Measurements from ENCODE around the gene TRAF3IP1.
"Not testable (repeated sequence)": the region's sequence is repeated elsewhere in the genome, so short reads cannot be mapped to it uniquely, and the experiment has no call there.

Gene TRAF3IP1

DNA sequence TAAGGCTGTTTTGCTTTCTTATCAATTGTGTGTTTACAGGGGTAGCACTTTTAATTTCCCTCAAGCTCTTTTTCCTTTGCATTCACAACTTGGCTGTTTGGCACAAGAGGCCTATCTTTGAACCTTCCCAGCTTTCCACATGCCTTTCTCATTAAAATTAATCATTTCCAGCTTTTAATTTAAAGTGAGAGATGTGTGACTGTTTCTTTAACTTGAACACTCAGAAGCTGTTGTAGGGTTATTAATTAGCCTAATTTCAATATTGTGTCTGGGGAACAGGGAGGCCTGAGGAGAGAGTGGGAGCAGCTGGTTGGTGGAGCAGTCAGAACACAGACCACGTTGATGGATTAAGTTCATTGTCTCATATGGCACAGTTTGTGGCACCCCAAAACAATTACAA is 111.1 kb downstream of the TRAF3IP1 start:
- no peak for DNase-seq

DNA sequence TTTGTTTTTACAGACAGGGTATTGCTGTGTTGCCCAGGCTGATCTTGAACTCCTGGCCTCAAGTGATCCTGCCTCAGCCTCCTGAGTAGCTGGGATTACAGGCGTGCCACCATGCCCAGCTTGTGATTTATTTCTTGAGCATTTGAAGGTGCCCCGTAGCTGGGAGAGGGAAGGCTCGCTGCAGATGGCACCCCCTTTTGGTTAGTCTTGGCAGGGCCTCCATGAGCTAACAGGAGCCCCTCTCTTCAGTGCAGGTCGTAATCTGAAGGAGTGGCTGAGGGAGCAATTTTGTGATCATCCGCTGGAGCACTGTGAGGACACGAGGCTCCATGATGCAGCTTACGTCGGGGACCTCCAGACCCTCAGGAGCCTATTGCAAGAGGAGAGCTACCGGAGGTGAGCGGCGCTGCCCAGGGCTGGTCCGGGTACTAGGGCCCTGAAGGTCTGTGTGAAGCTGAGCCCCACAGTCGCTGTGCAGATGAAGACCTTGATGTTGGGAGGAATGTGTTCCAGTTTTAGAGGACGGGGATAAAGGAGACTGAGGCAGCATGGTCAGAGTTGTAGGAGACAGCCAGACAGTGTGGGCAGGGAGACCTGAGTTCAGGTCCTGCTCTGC is 113.1 kb downstream of the TRAF3IP1 start:
- no peak for DNase-seq

DNA sequence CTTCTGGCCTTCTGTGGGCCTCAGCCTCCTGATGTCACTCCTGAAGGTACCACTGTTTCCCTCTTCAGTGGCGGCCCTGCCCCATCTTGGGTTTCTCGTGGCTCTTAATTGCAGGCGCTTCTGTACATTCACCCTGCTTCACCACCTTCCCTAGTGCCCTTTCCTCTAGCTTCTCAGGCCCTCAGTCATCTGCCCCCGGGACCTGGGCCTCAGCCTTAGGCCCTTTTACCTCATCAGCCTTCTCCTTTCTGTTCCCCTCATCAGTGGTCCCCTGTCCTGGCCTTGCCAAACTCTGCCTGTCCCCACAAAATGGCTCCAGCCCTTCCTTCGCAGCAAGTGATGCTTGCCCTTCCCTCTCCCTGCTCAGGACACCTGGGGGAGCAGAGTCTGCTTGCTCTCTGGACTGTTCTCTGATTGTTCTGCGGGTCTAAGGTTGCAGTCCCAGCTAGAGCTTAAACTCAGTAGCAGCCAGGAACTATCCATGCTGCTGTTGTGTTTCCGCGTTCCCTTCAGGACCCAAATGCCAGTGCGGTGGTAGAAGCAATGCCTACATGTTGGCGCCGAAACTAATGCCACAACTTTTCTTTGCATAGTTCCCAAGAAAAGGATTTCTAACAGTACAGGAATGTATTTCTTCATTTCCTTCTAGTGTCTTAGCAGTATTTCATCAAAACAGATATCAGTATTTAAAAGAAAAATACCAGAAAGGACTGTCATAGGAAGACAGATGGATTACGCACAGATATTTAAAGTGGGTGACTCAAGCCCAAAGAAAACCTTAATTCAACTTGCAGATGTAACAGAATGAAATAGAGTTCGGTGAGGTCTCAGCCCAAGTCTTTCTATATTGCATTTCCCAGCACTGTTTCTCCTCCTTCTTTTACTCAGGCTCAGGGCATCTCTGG is 113.9 kb downstream of the TRAF3IP1 start:
- DNase-seq, result no peak

DNA sequence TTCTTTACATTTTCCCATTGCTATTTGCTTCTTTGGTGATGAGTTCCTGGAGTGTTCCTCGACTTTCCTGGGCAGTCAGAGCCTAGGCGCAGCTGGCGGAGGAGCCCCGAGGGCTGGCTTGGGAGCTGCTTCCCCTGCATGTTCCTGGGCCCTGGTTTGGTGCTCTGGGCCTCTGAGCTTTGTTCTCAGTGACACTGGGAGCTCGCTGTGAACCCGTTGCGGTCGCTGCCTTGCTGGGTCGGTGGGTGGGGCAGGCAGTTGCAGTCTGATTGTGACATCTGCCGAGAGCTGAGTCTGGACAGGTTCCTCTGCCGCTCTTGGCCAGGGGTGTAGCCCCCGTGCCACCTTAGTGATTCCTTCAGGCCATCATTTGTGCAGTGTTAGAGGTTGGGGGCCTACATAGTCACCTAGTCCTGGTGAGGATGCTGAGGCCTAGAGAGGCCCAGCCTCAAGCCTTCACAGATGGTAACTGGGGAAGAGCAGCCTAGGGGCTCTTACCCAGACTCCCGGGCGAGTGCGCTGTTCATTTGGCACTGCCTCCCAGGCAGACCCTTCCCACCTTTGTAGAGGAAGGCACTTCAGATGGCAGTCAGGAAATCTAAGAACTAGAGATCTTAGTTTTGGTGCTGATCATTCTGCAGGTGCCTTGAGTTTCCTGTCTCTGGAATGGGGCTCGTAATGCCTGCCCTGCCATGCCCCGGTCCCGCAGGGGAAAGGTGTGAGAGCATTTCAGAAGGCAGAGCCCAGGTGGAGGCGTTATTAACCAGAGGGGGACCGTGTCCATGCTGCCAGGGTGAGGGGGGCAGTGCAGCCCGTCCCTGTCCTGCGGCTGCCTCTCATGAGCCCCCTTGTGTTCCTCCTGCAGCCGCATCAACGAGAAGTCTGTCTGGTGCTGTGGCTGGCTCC is 114.8 kb downstream of the TRAF3IP1 start:
- no peak for DNase-seq

DNA sequence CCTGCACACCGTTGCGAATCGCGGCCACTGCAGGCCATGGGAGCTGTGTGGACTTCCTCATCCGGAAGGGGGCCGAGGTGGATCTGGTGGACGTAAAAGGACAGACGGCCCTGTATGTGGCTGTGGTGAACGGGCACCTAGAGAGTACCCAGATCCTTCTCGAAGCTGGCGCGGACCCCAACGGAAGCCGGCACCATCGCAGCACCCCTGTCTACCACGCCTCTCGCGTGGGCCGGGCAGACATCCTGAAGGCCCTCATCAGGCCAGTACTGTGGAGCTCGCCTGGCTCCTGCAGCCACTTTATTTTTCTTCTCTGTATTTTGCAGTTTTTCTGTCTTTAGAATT is 115.4 kb downstream of the TRAF3IP1 start:
- no peak for DNase-seq

DNA sequence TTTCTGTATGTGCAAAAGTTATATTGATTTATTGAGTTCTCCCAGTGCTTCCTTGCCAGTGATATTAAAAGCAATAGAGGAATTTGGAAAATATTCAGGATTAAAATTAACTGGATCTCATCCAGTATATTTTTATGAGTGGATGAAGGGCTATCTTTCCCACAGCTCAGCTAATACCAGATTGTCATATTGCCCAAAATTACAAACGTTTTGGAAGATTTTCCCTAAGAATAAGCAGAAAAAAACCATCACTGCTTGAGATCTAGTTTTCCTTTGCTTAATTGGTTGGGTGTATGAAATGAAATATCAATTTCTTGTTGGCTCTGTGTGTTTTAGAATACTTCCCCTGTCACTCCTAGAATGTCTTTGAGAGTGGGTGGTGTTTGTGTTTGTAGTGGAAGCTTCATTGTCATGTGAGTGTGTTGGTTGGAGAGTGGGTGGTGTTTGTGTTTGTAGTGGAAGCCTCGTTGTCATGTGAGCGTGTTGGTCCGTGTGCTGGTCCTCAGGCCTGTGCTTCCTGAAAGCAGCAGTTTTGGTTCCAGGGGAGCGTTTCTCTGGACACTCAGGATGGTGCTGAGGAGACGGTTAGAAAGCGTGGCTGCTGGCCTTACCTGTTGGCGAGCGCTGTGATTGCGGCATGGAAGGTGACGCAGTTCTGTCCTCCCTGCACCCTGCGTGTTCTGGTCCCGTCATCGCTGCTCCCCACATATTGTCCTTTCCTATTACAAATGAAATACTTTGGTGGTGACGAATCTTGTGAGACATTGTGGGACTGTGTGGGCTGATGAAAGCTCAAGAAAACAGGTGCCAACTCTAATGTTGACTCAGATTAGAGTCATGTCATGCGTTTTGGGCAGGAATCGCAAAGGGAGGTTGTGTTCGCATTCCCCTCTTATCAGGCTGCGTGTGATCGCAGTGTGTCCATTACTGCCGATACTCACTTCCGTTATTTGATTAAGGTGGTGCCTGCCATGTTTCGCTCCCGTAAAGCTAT is 118.8 kb downstream of the TRAF3IP1 start:
- peak; percentile 68 for DNase-seq

DNA sequence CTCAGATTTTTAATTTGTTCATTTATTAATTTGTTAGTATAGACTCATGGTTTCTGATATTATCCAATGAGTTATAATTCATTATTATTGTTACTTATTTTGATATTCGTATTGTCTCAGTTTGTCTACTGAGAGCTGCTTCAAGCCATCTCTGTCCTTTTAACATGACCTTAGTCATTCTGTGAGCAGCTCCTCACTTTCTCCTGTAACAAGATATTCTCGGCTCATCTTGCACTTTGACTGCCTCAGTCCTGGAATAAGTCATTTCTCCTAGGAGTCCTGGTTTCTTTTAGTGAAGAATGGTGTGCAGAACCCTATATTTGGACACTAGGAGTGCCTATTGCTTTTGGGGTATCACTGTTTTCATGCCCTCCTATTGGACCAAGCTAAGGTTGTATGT is 119.6 kb downstream of the TRAF3IP1 start:
- DNase-seq, result no peak

DNA sequence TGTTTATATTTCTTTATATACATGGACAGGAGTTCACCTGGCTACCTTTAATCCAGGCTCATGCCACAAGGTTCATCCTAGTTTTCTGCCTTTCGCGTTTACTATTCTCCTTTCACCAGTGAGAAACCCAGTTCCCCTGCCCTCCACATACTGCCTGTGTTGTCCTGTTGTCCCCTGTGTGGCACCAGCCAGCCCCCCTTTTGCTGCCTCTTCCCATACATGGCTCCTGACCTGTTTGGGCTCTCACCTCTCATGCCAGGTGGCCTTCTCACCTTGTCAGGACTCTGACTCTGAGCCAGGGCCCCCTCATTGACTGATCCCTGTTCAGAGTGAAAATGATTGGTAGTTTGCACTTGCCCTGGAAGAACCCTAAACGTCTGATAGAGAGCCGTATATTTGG is 120.0 kb downstream of the TRAF3IP1 start:
- DNase-seq, result no peak

DNA sequence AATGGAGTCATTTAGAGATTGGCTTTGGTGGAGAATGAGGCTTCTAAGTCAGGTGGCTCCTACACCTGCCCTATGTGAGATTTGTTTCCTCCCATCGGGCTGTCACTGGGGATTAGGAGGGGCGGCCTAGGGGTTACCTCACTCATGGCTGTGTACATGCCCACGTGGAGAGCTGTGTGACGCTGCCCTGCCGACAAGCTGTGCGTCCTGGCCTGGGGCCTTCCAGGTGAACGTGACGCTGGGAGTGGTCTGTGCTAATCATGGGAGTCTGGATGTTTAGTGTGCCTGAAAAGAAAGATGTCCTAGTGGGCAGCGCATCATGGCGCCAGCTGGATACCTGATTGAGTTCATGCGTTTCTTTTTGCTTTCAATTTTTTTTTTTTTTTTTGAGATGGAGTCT is 120.4 kb downstream of the TRAF3IP1 start:
- DNase-seq, result no peak

DNA sequence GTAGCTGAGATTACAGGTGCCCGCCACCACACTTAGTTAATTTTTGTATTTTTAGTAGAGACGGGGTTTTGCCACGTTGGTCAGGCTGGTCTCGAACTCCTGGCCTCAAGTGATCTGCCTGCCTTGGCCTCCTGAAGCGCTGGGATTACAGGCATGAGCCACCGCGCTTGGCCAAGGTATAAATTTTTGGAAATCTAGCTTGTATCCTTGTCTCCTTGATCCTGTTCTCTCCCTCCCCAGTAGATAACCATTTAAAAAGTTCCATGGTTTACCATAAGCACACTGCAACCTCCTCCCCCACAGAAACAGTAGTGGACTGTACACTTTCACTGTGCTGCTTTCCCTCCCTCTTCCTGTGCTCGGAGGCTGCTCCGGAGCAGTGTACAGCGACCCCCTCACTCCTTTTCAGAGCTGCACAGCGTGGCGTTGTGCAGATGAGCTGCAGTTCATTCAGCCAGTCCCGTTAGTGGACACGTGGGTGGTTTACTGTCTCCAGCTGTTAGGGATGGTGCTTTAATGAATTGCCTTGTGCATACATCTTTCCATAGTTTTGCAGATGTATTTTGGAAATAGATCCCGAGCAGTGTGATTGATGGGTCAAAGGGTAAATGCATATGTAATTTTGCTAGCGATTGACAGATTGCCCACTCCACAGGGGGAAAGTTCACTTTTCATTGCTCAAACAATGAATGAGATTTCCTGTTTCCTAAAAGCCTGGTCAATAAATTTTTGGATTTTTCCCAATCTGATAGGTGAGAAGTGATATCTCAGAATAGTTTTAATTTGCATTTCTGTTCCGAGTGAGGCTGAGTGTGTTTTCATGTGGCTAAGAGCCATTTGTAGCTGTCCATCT is 121.2 kb downstream of the TRAF3IP1 start:
- no peak for DNase-seq

DNA sequence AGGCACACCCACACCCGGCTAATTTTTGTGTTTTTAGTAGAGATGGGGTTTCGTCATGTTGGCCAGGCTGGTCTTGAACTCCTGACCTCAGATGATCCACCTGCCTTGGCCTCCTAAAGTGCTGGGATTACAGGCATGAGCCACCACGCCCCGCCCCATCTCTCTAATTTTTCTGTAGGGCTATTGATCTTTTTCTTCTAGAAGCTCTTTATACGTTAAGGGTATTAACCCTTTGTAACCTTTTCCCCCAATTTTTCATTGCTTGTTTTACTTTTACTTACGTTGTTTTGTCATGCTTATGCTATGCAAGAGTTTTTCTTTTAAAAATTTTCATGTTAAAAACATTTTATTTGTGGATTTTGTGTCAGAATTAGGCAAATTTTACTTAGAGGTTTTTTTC is 121.9 kb downstream of the TRAF3IP1 start:
- DNase-seq, result not testable (repeated sequence)

DNA sequence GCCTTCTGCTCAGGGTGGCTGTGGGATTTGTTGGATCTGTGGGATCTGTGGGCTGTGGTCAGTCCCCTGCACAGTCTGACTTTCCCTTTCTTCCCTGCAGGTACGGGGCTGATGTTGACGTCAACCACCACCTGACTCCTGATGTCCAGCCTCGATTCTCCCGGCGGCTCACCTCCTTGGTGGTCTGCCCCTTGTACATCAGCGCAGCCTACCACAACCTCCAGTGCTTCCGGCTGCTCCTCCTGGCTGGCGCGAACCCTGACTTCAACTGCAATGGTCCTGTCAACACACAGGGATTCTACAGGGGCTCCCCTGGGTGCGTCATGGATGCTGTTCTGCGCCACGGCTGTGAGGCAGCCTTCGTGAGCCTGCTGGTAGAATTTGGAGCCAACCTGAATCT is 123.9 kb downstream of the TRAF3IP1 start:
- DNase-seq, result no peak

DNA sequence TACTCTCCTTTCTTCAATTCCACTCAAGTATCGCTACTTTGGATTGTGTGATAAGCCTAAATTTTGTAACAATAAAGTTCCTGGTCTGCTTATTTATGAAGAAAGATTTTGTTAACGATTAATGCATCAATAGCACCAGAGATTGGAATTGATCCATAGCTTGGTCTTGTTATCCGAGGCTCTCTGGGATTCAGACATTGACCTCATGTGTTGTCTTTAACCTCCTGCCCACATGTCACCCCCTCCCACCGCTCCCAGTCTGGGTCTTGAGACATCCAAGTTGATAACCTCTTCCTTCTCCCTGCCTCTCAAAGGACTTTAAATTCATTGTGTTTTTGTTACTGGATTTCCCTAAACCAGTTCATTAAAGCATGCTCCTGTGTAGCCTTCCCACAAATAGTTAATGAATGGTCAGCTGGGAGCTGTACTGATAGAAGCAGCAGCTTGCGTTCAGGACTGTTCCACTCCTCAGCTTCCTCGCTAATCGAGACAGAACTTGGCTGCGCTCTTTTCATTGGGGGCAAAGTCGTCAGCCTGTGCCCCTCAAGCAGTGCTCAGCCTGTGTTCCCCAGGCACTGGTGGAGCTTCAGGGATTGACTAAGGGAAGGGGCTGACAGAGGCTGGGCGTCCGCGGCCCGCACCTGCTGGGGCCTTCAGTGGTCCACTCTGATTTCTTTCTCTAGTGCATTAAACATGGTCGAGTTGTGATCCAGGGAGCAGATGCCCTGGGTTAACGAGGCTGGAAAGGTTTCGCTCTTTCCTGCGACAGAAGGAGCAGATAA is 125.3 kb downstream of the TRAF3IP1 start:
- no peak for DNase-seq

DNA sequence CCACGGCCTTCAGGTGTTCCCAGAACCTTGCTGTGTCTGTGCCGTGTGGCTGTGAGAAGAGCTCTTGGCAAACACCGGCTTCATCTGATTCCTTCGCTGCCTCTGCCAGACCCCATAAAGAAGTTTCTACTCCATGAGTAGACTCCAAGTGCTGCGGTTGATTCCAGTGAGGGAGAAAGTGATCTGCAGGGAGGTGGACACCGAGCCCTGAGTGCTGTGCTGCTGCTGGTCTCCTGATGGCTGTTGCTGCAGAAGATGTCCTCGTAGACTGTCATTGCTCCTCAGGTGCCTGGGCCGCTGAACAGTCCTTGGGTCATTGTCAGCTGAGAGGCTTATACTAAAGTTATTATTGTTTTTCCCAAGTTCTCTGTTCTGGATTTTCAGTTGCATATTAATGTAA is 126.1 kb downstream of the TRAF3IP1 start:
- DNase-seq, result no peak

DNA sequence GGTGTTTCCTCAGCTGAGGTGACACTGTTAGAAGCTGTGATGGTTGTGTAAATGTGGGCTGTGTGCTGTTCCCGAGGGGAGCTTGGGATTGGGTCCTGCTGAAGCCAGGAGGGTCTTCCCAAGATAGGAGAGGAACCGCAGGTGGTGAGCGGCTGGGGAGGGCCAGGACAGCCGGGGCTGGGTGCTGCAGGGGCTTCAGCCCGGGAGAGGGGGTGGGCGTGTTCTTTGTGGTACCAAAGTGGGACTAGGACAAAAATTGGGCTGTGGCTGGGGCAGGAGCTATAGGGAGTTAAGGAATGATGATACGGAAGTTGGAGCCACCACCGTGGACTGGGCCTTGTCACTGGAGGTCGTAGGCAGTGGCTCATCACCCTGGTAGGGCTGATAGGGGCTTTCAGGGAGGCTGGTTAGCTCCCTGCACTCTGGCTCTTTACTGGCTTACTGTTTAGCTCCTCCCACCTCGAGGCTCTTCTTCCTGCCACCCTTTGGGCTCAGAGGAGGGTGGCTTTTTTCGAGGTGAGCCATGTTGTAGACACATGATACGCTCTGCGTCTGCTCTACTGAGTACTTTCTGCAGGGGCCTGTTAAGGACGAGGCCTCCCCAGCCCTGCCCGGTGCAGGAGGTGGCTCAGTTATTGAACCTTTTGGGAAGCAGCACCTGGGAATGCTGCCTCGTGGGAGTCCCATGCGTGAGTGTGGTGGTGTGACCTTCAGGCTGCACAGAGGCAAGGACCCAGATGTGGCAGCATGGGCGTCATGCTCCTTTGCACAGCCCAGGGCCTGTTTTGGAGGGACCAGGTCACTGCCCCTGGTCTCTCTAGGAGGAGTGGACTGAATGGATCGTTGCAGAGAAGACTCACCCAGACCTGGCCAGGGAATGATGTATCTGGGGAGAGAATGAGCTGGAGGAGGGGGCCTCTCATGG is 128.0 kb downstream of the TRAF3IP1 start:
- no peak for DNase-seq

DNA sequence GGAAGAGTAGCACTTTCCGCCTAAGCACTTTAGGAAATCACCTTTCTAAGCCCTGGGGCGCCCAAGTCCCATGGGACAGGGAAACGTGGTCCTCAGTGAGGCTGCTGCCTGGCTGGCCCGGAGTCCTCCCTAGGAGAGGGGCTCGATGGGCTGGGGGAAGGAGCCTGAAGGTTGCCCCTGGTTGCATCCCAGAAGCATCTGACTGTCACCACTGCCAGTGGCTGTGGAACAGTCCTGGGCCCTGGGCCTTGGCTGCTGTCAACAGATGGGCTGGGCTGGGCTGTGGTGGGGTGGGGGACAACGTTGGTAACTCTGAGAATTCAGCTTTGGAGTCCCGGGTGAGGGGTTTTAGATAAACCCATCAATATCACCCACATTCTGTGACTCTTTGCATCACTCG is 128.9 kb downstream of the TRAF3IP1 start:
- no peak for DNase-seq

DNA sequence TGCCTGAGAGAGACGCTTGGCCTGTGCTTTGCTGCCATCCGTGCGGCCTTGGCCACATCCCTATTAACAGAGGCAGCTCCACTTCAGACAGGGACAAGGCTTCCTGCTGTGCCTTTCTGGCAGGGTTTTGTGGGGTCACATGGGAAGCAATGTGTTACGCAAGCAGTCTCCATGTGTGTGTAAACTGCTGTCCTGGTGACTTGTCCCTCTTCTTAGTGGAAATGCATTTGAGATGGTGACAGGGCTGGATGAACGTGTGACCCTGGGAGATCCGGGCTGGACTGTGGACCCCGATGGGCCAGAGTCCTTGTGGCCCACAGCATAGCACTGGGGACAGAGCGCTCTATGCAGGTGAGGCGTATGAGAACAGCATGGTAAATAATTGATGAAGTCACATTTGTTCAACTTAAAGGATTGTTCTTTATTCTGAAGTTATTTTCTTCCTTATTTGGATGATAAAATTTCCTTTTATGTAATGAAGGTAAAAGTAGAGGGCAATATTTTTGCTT is 129.6 kb downstream of the TRAF3IP1 start:
- DNase-seq, result peak; percentile 65

DNA sequence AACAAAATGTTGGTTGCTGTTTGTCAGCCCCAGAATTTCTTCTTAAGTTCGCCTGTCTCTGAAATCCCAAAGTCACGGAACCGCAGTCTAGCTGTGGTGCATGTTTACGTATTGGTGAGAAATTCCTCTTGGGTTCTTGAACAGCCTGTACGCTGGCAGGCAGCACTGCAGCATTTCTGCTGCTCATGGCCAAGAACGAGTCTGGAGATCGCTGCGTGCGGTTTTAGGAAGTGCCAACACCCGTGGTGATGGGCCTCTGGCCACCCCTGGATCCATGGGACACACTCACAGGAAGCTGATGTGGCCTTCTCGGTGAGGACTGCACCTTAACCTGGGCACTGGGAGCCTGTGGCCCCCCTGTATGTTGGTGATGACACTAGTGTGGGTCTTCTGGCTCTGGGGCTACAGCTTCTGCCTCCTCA is 130.1 kb downstream of the TRAF3IP1 start:
- no peak for DNase-seq

All from suppressor macrophage treated with lipopolysaccharide for 4 hours (primary cell).